HepG2 (cell line): ENCODE measurements around the gene RILP. TPM values are rescaled to one million over a fixed set of nuclear protein-coding genes. Genes with fewer than 3 reads are reported as not detected.

Source experiments
- CCDC6 ChIP-seq: sonication (generic); formaldehyde crosslinking; IDR thresholded peaks from 2 replicates; pipeline ENCODE4 v1.8.1; 2022; ENCODE audit warnings: mild to moderate bottlenecking, missing genetic modification reagents, moderate library complexity
- SIN3A ChIP-seq: IDR thresholded peaks from 2 replicates; pipeline ENCODE4 v1.6.1; 2011; ENCODE audit warnings: low read depth, mild to moderate bottlenecking, control low read depth, low read length, borderline replicate concordance
- TBX2 ChIP-seq: sonication (generic); formaldehyde crosslinking; IDR thresholded peaks from 2 replicates; pipeline ENCODE4 v1.5.0; 2020; ENCODE audit warnings: missing genetic modification reagents, mild to moderate bottlenecking, borderline replicate concordance
- ZBED4 ChIP-seq: sonication (generic); formaldehyde crosslinking; IDR thresholded peaks from 2 replicates; pipeline ENCODE4 v1.4.0; 2020; ENCODE audit warnings: missing genetic modification reagents, borderline replicate concordance
- ZNF292 ChIP-seq: sonication (generic); formaldehyde crosslinking; IDR thresholded peaks from 2 replicates; pipeline ENCODE4 v1.8.1; 2022; ENCODE audit warnings: mild to moderate bottlenecking, low read depth, missing genetic modification reagents, borderline replicate concordance
- ZNF557 ChIP-seq: sonication (generic); formaldehyde crosslinking; IDR thresholded peaks from 2 replicates; pipeline ENCODE4 v1.4.0; 2020; ENCODE audit warnings: missing genetic modification reagents
- ZNF678 ChIP-seq: sonication (generic); formaldehyde crosslinking; IDR thresholded peaks from 2 replicates; pipeline ENCODE4 v1.4.0; 2020; ENCODE audit warnings: mild to moderate bottlenecking, missing genetic modification reagents
- ZNF790 ChIP-seq: sonication (generic); formaldehyde crosslinking; IDR thresholded peaks from 2 replicates; pipeline ENCODE4 v1.8.0; 2022; ENCODE audit warnings: missing genetic modification reagents, mild to moderate bottlenecking, borderline replicate concordance
- ZSCAN22 ChIP-seq: sonication (generic); formaldehyde crosslinking; IDR thresholded peaks from 2 replicates; pipeline ENCODE4 v1.4.0; 2020; ENCODE audit warnings: mild to moderate bottlenecking, missing genetic modification reagents
- polyA plus RNA-seq, 8 experiments: library from polyadenylated mRNA; depleted of rRNA in 3 of 8; stranded (reverse) in 7 of 8; unstranded in 1 of 8; fragments of >200 nt; fragmentation: Illumina TruSeq in 4 of 8; extraction: Trizol in 4 of 8; gene quantifications; 2 replicates each; pipeline versions ENCODE4 v1.2.1 to v1.2.3, GENCODE V29; 2011 to 2016; ENCODE audit warnings: low read depth in 4 of 8, missing spikeins in 1 of 8, mixed read lengths in 1 of 8; ENCODE audit not compliant: insufficient read depth in 1 of 8
- total RNA-seq, 5 experiments: library from RNA; depleted of rRNA; stranded (reverse); fragments of >200 nt; fragmentation: Illumina TruSeq; extraction: Trizol; gene quantifications; 2 replicates each; pipeline ENCODE4 v1.2.3, GENCODE V29; 2016; ENCODE audit warnings: low read depth in 1 of 5
- TF ChIP-seq, protein P1 (sequence below): sonication (generic); formaldehyde crosslinking; IDR thresholded peaks from 2 replicates; pipeline ENCODE4 v1.9.0; 2022; ENCODE audit warnings: missing genetic modification reagents, mild to moderate bottlenecking, borderline replicate concordance
- TF ChIP-seq, protein P2 (sequence below): IDR thresholded peaks from 2 replicates; pipeline ENCODE4 v1.6.1; 2012; ENCODE audit warnings: low read depth, low read length, improper control_type of control experiment
- TF ChIP-seq, protein P3 (sequence below): sonication (generic); formaldehyde crosslinking; IDR thresholded peaks from 2 replicates; pipeline ENCODE4 v1.5.1; 2020; ENCODE audit warnings: mild to moderate bottlenecking, missing genetic modification reagents, borderline replicate concordance

Gene RILP
- total and polyA plus RNA-seq, 2 of the 13 experiments (the other 11 are each of a cell fraction or from before 2014, with no cell fraction given), result 6.6 to 8.1 TPM

- TF ChIP-seq ZBED4, result no peak
- no peak for TF ChIP-seq ZNF678 (CRISPR knock-in tag)
- 0 out of 2 replicates have a peak, but pooled peaks have one; percentile 7 for TF ChIP-seq ZSCAN22
- no peak for TF ChIP-seq ZNF292
- TF ChIP-seq ZNF557 (CRISPR knock-in tag), result no peak
- peak; percentile 43 for TF ChIP-seq TBX2 (CRISPR knock-in tag)
- TF ChIP-seq CCDC6, result no peak; the same call in 1 of the 2 replicates
- TF ChIP-seq, protein P1, sequence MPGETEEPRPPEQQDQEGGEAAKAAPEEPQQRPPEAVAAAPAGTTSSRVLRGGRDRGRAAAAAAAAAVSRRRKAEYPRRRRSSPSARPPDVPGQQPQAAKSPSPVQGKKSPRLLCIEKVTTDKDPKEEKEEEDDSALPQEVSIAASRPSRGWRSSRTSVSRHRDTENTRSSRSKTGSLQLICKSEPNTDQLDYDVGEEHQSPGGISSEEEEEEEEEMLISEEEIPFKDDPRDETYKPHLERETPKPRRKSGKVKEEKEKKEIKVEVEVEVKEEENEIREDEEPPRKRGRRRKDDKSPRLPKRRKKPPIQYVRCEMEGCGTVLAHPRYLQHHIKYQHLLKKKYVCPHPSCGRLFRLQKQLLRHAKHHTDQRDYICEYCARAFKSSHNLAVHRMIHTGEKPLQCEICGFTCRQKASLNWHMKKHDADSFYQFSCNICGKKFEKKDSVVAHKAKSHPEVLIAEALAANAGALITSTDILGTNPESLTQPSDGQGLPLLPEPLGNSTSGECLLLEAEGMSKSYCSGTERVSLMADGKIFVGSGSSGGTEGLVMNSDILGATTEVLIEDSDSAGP (CRISPR knock-in tag), result peak; percentile 84
- TF ChIP-seq, protein P2, sequence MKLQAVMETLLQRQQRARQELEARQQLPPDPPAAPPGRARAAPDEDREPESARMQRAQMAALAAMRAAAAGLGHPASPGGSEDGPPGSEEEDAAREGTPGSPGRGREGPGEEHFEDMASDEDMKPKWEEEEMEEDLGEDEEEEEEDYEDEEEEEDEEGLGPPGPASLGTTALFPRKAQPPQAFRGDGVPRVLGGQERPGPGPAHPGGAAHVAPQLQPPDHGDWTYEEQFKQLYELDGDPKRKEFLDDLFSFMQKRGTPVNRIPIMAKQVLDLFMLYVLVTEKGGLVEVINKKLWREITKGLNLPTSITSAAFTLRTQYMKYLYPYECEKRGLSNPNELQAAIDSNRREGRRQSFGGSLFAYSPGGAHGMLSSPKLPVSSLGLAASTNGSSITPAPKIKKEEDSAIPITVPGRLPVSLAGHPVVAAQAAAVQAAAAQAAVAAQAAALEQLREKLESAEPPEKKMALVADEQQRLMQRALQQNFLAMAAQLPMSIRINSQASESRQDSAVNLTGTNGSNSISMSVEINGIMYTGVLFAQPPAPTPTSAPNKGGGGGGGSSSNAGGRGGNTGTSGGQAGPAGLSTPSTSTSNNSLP, result no peak
- TF ChIP-seq, protein P3, sequence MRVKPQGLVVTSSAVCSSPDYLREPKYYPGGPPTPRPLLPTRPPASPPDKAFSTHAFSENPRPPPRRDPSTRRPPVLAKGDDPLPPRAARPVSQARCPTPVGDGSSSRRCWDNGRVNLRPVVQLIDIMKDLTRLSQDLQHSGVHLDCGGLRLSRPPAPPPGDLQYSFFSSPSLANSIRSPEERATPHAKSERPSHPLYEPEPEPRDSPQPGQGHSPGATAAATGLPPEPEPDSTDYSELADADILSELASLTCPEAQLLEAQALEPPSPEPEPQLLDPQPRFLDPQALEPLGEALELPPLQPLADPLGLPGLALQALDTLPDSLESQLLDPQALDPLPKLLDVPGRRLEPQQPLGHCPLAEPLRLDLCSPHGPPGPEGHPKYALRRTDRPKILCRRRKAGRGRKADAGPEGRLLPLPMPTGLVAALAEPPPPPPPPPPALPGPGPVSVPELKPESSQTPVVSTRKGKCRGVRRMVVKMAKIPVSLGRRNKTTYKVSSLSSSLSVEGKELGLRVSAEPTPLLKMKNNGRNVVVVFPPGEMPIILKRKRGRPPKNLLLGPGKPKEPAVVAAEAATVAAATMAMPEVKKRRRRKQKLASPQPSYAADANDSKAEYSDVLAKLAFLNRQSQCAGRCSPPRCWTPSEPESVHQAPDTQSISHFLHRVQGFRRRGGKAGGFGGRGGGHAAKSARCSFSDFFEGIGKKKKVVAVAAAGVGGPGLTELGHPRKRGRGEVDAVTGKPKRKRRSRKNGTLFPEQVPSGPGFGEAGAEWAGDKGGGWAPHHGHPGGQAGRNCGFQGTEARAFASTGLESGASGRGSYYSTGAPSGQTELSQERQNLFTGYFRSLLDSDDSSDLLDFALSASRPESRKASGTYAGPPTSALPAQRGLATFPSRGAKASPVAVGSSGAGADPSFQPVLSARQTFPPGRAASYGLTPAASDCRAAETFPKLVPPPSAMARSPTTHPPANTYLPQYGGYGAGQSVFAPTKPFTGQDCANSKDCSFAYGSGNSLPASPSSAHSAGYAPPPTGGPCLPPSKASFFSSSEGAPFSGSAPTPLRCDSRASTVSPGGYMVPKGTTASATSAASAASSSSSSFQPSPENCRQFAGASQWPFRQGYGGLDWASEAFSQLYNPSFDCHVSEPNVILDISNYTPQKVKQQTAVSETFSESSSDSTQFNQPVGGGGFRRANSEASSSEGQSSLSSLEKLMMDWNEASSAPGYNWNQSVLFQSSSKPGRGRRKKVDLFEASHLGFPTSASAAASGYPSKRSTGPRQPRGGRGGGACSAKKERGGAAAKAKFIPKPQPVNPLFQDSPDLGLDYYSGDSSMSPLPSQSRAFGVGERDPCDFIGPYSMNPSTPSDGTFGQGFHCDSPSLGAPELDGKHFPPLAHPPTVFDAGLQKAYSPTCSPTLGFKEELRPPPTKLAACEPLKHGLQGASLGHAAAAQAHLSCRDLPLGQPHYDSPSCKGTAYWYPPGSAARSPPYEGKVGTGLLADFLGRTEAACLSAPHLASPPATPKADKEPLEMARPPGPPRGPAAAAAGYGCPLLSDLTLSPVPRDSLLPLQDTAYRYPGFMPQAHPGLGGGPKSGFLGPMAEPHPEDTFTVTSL (CRISPR knock-in tag), result no peak
- peak; percentile 68; the same call in 1 of the 2 replicates for TF ChIP-seq SIN3A
- no peak for TF ChIP-seq ZNF790 (CRISPR knock-in tag)
These were observed 21.4 kb downstream of the RILP start, which contains the start of gene SLC43A2 (continued) for GRCh38 chr17:1627982-1628855.
